Activated naive CD4-positive, alpha-beta T cell treated with anti-CD3 and anti-CD28 coated beads, Interleukin-2, amount 10 ng/mL, durations not matched to agents 7 days and 5 days (primary cell): ENCODE results near the gene SH3GL2.

Experiments used
- CTCF ChIA-PET: fragments of 350-600 bp; sonication (Branson Sonifier 250); formaldehyde crosslinking; loops from one replicate; lab custom pipeline; 2021; ENCODE audit warnings: antibody characterized with exemption; lab: Charles Lee
- DNase-seq: peaks from one replicate; pipeline ENCODE4 v3.0.0-alpha.2; 2020
- H3K27ac Mint-ChIP-seq: one replicate; pipeline ENCODE4 v1.8.0; 2021; ENCODE audit warnings: mild to moderate bottlenecking, moderate library complexity, mixed read lengths
- H3K27me3 Mint-ChIP-seq: one replicate; pipeline ENCODE4 v1.8.0; 2021; ENCODE audit warnings: mild to moderate bottlenecking, mixed read lengths
- H3K36me3 Mint-ChIP-seq: one replicate; pipeline ENCODE4 v1.8.0; 2021; ENCODE audit warnings: mixed read lengths
- H3K4me1 Mint-ChIP-seq: one replicate; pipeline ENCODE4 v1.8.0; 2021; ENCODE audit warnings: mixed read lengths
- H3K4me3 Mint-ChIP-seq: one replicate; pipeline ENCODE4 v1.8.0; 2021; ENCODE audit warnings: mild to moderate bottlenecking, moderate library complexity, mixed read lengths
- H3K9me3 Mint-ChIP-seq: one replicate; pipeline ENCODE4 v1.8.0; 2021; ENCODE audit warnings: mixed read lengths

The SH3GL2 gene

GRCh38 chr9:17623965-17624364 lies 45.1 kb downstream of the SH3GL2 start:
- Mint-ChIP-seq H3K9me3 (peaks cover 7% of the 10 kb centered on the region), H3K4me3 (no peak overlapping the region), H3K27ac (no peak overlapping the region), H3K27me3 (no peaks in the 10 kb centered on the region), H3K4me1 (no peaks in the 10 kb centered on the region), H3K36me3 (no peaks in the 10 kb centered on the region)
- DNase-seq: no peak
- CTCF ChIA-PET: no interaction called here

GRCh38 chr9:17624571-17624970 lies 45.7 kb downstream of the SH3GL2 start:
- CTCF ChIA-PET: no interaction called here
- no peak for DNase-seq
- no peaks in the 10 kb centered on the region for H3K27me3 Mint-ChIP-seq
- H3K4me1 Mint-ChIP-seq: no peaks in the 10 kb centered on the region
- no peak overlapping the region for H3K27ac Mint-ChIP-seq
- H3K36me3 Mint-ChIP-seq: no peaks in the 10 kb centered on the region
- no peak overlapping the region for H3K4me3 Mint-ChIP-seq
- peaks cover 7% of the 10 kb centered on the region for H3K9me3 Mint-ChIP-seq

- DNase-seq: no peak
- Mint-ChIP-seq H3K9me3 (peaks cover 7% of the 10 kb centered on the region), H3K4me1 (no peaks in the 10 kb centered on the region), H3K27me3 (no peaks in the 10 kb centered on the region), H3K27ac (no peak overlapping the region), H3K36me3 (no peaks in the 10 kb centered on the region), H3K4me3 (no peak overlapping the region)
- CTCF ChIA-PET: no interaction called here
These were observed 47.0 kb downstream of the SH3GL2 start for GRCh38 chr9:17625644-17626388.

DNA sequence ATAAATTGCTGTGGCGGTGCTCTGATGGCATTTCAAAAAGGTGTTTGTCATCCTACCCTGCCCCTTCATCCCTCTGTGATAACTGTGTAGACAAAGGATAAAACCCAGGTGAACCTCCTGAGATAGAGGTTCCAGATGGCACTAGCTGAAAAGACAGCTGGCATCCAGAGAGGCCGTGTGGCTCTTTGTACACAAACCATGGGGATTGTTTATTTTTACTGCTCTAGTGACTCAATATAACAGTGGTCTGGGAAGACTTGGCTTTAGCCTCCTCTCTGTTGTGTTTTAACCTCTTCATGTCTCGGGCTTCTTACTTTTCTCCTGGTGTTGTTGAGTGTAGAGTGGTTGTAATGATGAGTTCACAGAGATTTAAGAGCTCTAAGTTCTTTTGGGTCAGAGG lies 48.8 kb downstream of the SH3GL2 start:
- Mint-ChIP-seq H3K4me3 (no peak overlapping the region), H3K9me3 (peaks cover 7% of the 10 kb centered on the region), H3K27ac (no peak overlapping the region), H3K27me3 (no peaks in the 10 kb centered on the region), H3K36me3 (no peaks in the 10 kb centered on the region), H3K4me1 (no peaks in the 10 kb centered on the region)
- CTCF ChIA-PET: no interaction called here
- DNase-seq: no peak

- CTCF ChIA-PET: no interaction called here
- no peaks in the 10 kb centered on the region for H3K36me3 Mint-ChIP-seq
- H3K27ac Mint-ChIP-seq: no peak overlapping the region
- no peak for DNase-seq
- H3K27me3 Mint-ChIP-seq: no peaks in the 10 kb centered on the region
- peaks cover 3% of the 10 kb centered on the region for H3K9me3 Mint-ChIP-seq
- no peaks in the 10 kb centered on the region for H3K4me1 Mint-ChIP-seq
- no peak overlapping the region for H3K4me3 Mint-ChIP-seq
These were observed 49.8 kb downstream of the SH3GL2 start for GRCh38 chr9:17628624-17629023.

DNA sequence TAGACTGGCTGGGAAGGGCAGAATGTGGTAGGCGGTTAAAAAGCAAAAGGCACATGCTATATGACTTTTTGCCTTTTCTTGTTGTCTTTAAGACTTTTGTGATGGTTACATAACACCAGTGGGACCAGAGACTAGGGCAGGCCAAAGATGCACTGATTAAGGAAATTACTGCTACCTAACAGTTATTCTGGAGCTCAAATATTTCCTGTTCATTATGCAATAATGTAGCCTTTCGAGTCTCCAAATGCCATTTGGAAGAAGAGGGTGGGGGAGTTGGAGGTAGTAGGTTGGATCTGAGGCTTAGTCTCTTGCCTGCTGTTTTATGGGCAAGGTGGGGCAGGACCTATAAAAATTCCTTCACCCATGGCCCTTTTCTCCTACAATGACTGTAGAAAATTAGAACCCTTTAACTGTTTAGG lies 51.7 kb downstream of the SH3GL2 start:
- no peaks in the 10 kb centered on the region for H3K36me3 Mint-ChIP-seq
- CTCF ChIA-PET: no interaction called here
- no peaks in the 10 kb centered on the region for H3K9me3 Mint-ChIP-seq
- H3K27ac Mint-ChIP-seq: no peak overlapping the region
- DNase-seq: no peak
- no peaks in the 10 kb centered on the region for H3K4me1 Mint-ChIP-seq
- H3K27me3 Mint-ChIP-seq: no peaks in the 10 kb centered on the region
- no peak overlapping the region for H3K4me3 Mint-ChIP-seq

GRCh38 chr9:17631396-17631795 lies 52.5 kb downstream of the SH3GL2 start:
- no peaks in the 10 kb centered on the region for H3K27me3 Mint-ChIP-seq
- no peak for DNase-seq
- H3K4me1 Mint-ChIP-seq: no peaks in the 10 kb centered on the region
- CTCF ChIA-PET: no interaction called here
- no peaks in the 10 kb centered on the region for H3K36me3 Mint-ChIP-seq
- H3K27ac Mint-ChIP-seq: no peak overlapping the region
- no peaks in the 10 kb centered on the region for H3K9me3 Mint-ChIP-seq
- no peak overlapping the region for H3K4me3 Mint-ChIP-seq

DNA sequence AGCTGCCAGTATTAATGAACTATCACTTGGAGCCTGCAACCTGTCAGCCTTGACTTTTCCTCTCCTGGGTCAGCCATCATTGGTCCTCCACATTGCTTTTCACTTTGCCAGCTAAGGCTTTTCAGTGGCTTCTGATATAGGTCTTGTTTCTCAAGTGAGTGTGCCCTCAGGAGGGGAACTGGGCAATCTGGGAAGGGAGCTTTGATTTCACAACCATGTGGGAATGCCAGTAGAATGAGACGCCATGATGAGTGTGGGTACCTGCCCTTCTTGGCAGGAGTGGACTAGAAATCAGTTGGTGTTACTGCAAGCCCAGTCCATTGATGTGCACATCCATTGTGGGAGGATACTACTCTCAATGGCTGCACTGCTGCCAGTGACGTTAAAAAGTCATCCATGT lies 54.1 kb downstream of the SH3GL2 start:
- Mint-ChIP-seq H3K9me3 (no peaks in the 10 kb centered on the region), H3K27me3 (no peaks in the 10 kb centered on the region), H3K36me3 (no peaks in the 10 kb centered on the region), H3K27ac (no peak overlapping the region), H3K4me3 (no peak overlapping the region), H3K4me1 (no peaks in the 10 kb centered on the region)
- CTCF ChIA-PET: no interaction called here
- DNase-seq: no peak

GRCh38 chr9:17635115-17635890 lies 56.4 kb downstream of the SH3GL2 start:
- Mint-ChIP-seq H3K27ac (no peak overlapping the region), H3K36me3 (no peaks in the 10 kb centered on the region), H3K4me3 (no peak overlapping the region), H3K4me1 (no peaks in the 10 kb centered on the region), H3K9me3 (no peaks in the 10 kb centered on the region), H3K27me3 (no peaks in the 10 kb centered on the region)
- no peak for DNase-seq
- CTCF ChIA-PET: no interaction called here

GRCh38 chr9:17636349-17636748 lies 57.5 kb downstream of the SH3GL2 start:
- no peaks in the 10 kb centered on the region for H3K4me1 Mint-ChIP-seq
- no peaks in the 10 kb centered on the region for H3K36me3 Mint-ChIP-seq
- CTCF ChIA-PET: no interaction called here
- no peak overlapping the region for H3K4me3 Mint-ChIP-seq
- H3K27me3 Mint-ChIP-seq: no peaks in the 10 kb centered on the region
- H3K27ac Mint-ChIP-seq: no peak overlapping the region
- no peak for DNase-seq
- no peaks in the 10 kb centered on the region for H3K9me3 Mint-ChIP-seq

GRCh38 chr9:17636821-17637220 lies 58.0 kb downstream of the SH3GL2 start:
- Mint-ChIP-seq H3K27ac (no peak overlapping the region), H3K27me3 (no peaks in the 10 kb centered on the region), H3K4me3 (no peak overlapping the region), H3K36me3 (no peaks in the 10 kb centered on the region), H3K4me1 (no peaks in the 10 kb centered on the region), H3K9me3 (no peaks in the 10 kb centered on the region)
- CTCF ChIA-PET: no interaction called here
- DNase-seq: no peak

GRCh38 chr9:17637229-17637628 lies 58.4 kb downstream of the SH3GL2 start:
- Mint-ChIP-seq H3K9me3 (no peaks in the 10 kb centered on the region), H3K4me3 (no peak overlapping the region), H3K36me3 (no peaks in the 10 kb centered on the region), H3K27ac (no peak overlapping the region), H3K4me1 (no peaks in the 10 kb centered on the region), H3K27me3 (no peaks in the 10 kb centered on the region)
- CTCF ChIA-PET: no interaction called here
- no peak for DNase-seq

DNA sequence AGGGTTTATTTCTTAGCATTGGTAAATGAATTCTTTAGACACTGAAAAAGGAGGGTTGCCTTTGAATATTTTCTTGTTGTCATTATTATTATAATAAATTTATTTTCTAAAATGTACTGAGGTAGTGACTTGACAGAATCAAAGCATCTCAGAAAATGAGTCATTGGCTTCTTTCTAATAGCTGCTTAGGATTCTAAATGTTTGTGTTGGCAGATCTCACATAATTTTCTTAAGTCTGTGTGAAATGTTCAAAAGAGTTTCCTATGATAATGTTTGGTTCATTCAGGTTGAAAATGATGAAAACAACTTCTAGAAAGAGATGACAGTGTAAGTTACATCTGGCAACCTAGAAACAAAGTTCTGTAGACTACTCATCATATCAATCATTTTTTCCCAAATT lies 69.7 kb downstream of the SH3GL2 start:
- H3K36me3 Mint-ChIP-seq: no peaks in the 10 kb centered on the region
- H3K4me1 Mint-ChIP-seq: no peaks in the 10 kb centered on the region
- DNase-seq: no peak
- CTCF ChIA-PET: no interaction called here
- H3K27ac Mint-ChIP-seq: no peak overlapping the region
- H3K27me3 Mint-ChIP-seq: no peaks in the 10 kb centered on the region
- H3K9me3 Mint-ChIP-seq: peaks cover 6% of the 10 kb centered on the region
- no peak overlapping the region for H3K4me3 Mint-ChIP-seq

- no peaks in the 10 kb centered on the region for H3K4me1 Mint-ChIP-seq
- H3K4me3 Mint-ChIP-seq: no peak overlapping the region
- no peaks in the 10 kb centered on the region for H3K36me3 Mint-ChIP-seq
- CTCF ChIA-PET: no interaction called here
- no peaks in the 10 kb centered on the region for H3K27me3 Mint-ChIP-seq
- no peaks in the 10 kb centered on the region for H3K9me3 Mint-ChIP-seq
- H3K27ac Mint-ChIP-seq: no peak overlapping the region
- no peak for DNase-seq
These were observed 72.9 kb downstream of the SH3GL2 start for GRCh38 chr9:17651725-17652124.

DNA sequence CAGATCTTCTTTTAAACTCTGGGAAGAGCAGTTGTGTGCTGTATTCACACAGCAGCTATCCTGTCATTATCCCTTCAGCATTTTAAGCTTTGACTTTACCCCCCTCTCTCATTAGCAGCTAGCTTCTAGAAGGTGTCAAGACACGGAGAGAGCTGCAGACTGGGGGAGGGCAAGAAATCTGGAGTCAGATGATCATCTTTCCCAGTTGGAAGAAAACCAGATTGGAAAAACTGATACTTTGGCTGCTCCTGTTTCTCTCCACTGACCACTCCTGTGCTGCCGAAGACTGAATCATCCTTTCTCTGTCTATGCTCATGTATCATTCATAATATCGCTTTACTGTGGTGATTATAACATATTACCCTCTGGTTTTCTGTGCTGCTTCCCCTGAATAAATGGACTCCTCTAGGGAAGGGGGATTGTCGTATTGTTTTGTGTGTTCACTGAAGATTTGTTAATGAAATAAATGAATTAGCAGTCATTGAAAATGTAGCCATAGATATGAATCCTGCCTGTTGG lies 75.1 kb downstream of the SH3GL2 start:
- Mint-ChIP-seq H3K27ac (no peak overlapping the region), H3K36me3 (no peaks in the 10 kb centered on the region), H3K4me1 (no peaks in the 10 kb centered on the region), H3K27me3 (no peaks in the 10 kb centered on the region), H3K4me3 (no peak overlapping the region), H3K9me3 (no peaks in the 10 kb centered on the region)
- CTCF ChIA-PET: no interaction called here
- DNase-seq: no peak
